ENCODE data around the gene CALML3.
"Not testable (repeated sequence)": the region's sequence is repeated elsewhere in the genome, so short reads cannot be mapped to it uniquely, and the experiment has no call there.

CALML3 gene

GRCh38 chr10:5524641-5525560, at the start of gene CALML3:
TSS of gene CALML3 (plus strand) at chr10:5524961. CDS start at chr10:5525086, 125 bp downstream.
- DNase-seq, result peak; percentile 36

- not testable (repeated sequence) for DNase-seq
Measured at GRCh38 chr10:5475088-5475487, 49.7 kb upstream of the CALML3 start.

GRCh38 chr10:5475974-5476807, 48.6 kb upstream of the CALML3 start:
- not testable (repeated sequence) for DNase-seq

GRCh38 chr10:5476918-5477525, 47.7 kb upstream of the CALML3 start:
- peak; percentile 44 for DNase-seq

- peak; percentile 34 for DNase-seq
Measured at GRCh38 chr10:5477948-5478693, 46.6 kb upstream of the CALML3 start.

GRCh38 chr10:5478694-5479305, 46.0 kb upstream of the CALML3 start:
- peak; percentile 39 for DNase-seq

- peak; percentile 30 for DNase-seq
Measured at GRCh38 chr10:5479481-5480161, 45.1 kb upstream of the CALML3 start.

- no peak for DNase-seq
Measured at GRCh38 chr10:5480162-5480941, 44.4 kb upstream of the CALML3 start.

- DNase-seq, result no peak
Measured at GRCh38 chr10:5481121-5481520, 43.6 kb upstream of the CALML3 start.

GRCh38 chr10:5482016-5482415, 42.7 kb upstream of the CALML3 start:
- DNase-seq, result no peak

GRCh38 chr10:5484205-5484604, 40.6 kb upstream of the CALML3 start:
- no peak for DNase-seq

- DNase-seq, result no peak
Measured at GRCh38 chr10:5485290-5485689, 39.5 kb upstream of the CALML3 start.

- DNase-seq, result no peak
Measured at GRCh38 chr10:5485948-5486852, 38.6 kb upstream of the CALML3 start.

GRCh38 chr10:5486853-5487235, 37.9 kb upstream of the CALML3 start:
- no peak for DNase-seq

- DNase-seq, result no peak
Measured at GRCh38 chr10:5488272-5489161, 36.2 kb upstream of the CALML3 start.

GRCh38 chr10:5490032-5490431, 34.7 kb upstream of the CALML3 start:
- no peak for DNase-seq

- no peak for DNase-seq
Measured at GRCh38 chr10:5490698-5491464, 33.9 kb upstream of the CALML3 start.

GRCh38 chr10:5491477-5491876, 33.3 kb upstream of the CALML3 start:
- no peak for DNase-seq
